ENCODE results near the gene AHCTF1. TPM values are rescaled to one million over a fixed set of nuclear protein-coding genes. Genes with fewer than 3 reads are reported as not detected.

AHCTF1 gene
- total and polyA plus RNA-seq, 2 of the 8 experiments (the other 6 are each of a cell fraction or from before 2014, with no cell fraction given) = 7.9 to 44.5 TPM

- H3K23ac ChIP-seq (ENCODE audit: insufficient read length) = no peak overlapping the region
- H3K79me2 ChIP-seq (ENCODE audit: control insufficient read depth in 1 of 2, insufficient read depth in 2 of 2, low read length in 2 of 2) = no peaks in the 10 kb centered on the region
- no peaks in the 10 kb centered on the region for H3K9me3 ChIP-seq (ENCODE audit: insufficient read depth in 2 of 2, low read depth in 1 of 2, low read length in 1 of 2)
- no peak overlapping the region for H3K4me2 ChIP-seq (ENCODE audit: insufficient read depth in 1 of 2, low read depth in 2 of 2, low read length in 2 of 2)
- H3K36me3 ChIP-seq (ENCODE audit: control insufficient read depth in 2 of 4, insufficient read depth in 4 of 4, low read length in 3 of 4) = no peaks in the 10 kb centered on the region
- H2AFZ ChIP-seq (ENCODE audit: low read length) = no peak overlapping the region
- CTCF ChIA-PET (ENCODE audit: partially characterized antibody) = interaction anchor here (0.6 to 0.8 kb wide), 4 partner anchors 13 to 503 kb away, joined by 3 to 4 read pairs (median 3); no protein-coding TSS in a partner anchor
- H2AK5ac ChIP-seq (ENCODE audit: low read depth, low read length) = no peak overlapping the region
- H4K20me1 ChIP-seq (replicated peaks in 1 of 2; ENCODE audit: control insufficient read depth in 1 of 2, insufficient read depth in 2 of 2, low read length in 2 of 2) = no peaks in the 10 kb centered on the region
- no peak overlapping the region for H2BK15ac ChIP-seq (ENCODE audit: low read length)
- no peak overlapping the region for H3K9ac ChIP-seq (replicated peaks in 1 of 4; ENCODE audit: extremely low read depth in 1 of 4, low read depth in 3 of 4, low read length in 3 of 4)
- no peak overlapping the region for H3K4ac ChIP-seq (replicated peaks; ENCODE audit: insufficient read length, low read depth, low read length)
- H3K4me1 ChIP-seq (replicated peaks in 1 of 4; ENCODE audit: control insufficient read depth in 3 of 4, insufficient read depth in 4 of 4, low read length in 3 of 4) = peaks cover 0 to 2% (median under 1%) of the 10 kb centered on the region in 4 experiments; a peak in 5 of 7 replicates
- no peak overlapping the region for H3K18ac ChIP-seq (ENCODE audit: extremely low read depth, low read length)
- no peak overlapping the region for H3K4me3 ChIP-seq (ENCODE audit: extremely low read depth in 1 of 4, insufficient read depth in 2 of 4, low read depth in 3 of 4, low read length in 4 of 4)
- no peak overlapping the region for H4K5ac ChIP-seq (ENCODE audit: insufficient read length, low read depth, low read length)
- FAIRE-seq (no peak), DNase-seq (ENCODE audit: low read depth in 1 of 2, low spot score in 2 of 2) (no peak)
- POLR2A ChIA-PET (ENCODE audit: partially characterized antibody) = no interaction called here
- H3K27me3 ChIP-seq (replicated peaks in 1 of 4; ENCODE audit: control insufficient read depth in 3 of 4, extremely low read depth in 1 of 4, insufficient read depth in 3 of 4, low read length in 3 of 4) = no peaks in the 10 kb centered on the region
- no peak overlapping the region for H2BK20ac ChIP-seq (ENCODE audit: low read length)
- no peaks in the 10 kb centered on the region for H3K79me1 ChIP-seq (ENCODE audit: low read depth, low read length)
- H3K23me2 ChIP-seq (ENCODE audit: low read depth, low read length) = no peaks in the 10 kb centered on the region
- no peak overlapping the region for H3K56ac ChIP-seq (replicated peaks; ENCODE audit: insufficient read length, low read depth, low read length)
- H2BK120ac ChIP-seq (replicated peaks; ENCODE audit: low read depth, low read length) = no peak overlapping the region
- H3K27ac ChIP-seq (ENCODE audit: low read depth, low read length) = no peak overlapping the region
- no peak overlapping the region for H2BK5ac ChIP-seq (ENCODE audit: low read depth, low read length)
- no peak overlapping the region; the same call in 1 of the 2 replicates for H4K8ac ChIP-seq (ENCODE audit: extremely low read depth, insufficient read depth, low read length)
- 92% methylated on average over 6 of the region's 11 CpGs; no CpG with 5 or more reads in 1 of the 2 experiments for WGBS, 2 experiments (ENCODE audit: extremely low coverage in 1 of 2, insufficient coverage in 1 of 2, insufficient read length in 1 of 2, insufficient replicate concordance in 2 of 2, low coverage in 1 of 2, low lambda C conversion rate in 2 of 2, missing lambda C conversion rate in 1 of 2)
- TF ChIP-seq CBX5 (IDR thresholded peaks at IDR 0.05; ENCODE audit: low read depth, low read length) (no peak), ZNF274 (IDR thresholded peaks at IDR 0.05; ENCODE audit: borderline replicate concordance, extremely low read depth, low read length) (no peak), SP4 (IDR thresholded peaks at IDR 0.05; ENCODE audit: low read length) (no peak), EZH2 (IDR thresholded peaks at IDR 0.05; ENCODE audit: low read depth, low read length, severe bottlenecking) (no peak), SUZ12 (IDR thresholded peaks at IDR 0.05; ENCODE audit: low read length) (no peak), SRF (IDR thresholded peaks at IDR 0.05; ENCODE audit: low read depth, low read length) (no peak), CREB1 (IDR thresholded peaks at IDR 0.05) (no peak), TEAD4 (IDR thresholded peaks at IDR 0.05; ENCODE audit: low read depth, low read length) (no peak), NRF1 (IDR thresholded peaks at IDR 0.05; ENCODE audit: low read depth, low read length) (no peak)
- no peak overlapping the region for H3K14ac ChIP-seq (ENCODE audit: insufficient read length)
- no peak overlapping the region for H4K91ac ChIP-seq (replicated peaks; ENCODE audit: insufficient read length, low read length)
- no peak overlapping the region for H2BK12ac ChIP-seq (ENCODE audit: low read depth, low read length)
These were observed 130.3 kb downstream of the AHCTF1 start for GRCh38 chr1:246801241-246802020.
